T-helper 17 cell (primary cell): Measurements from ENCODE around the gene CHMP6. TPM values are rescaled to one million over a fixed set of nuclear protein-coding genes. Genes with fewer than 3 reads are reported as not detected.

ENCODE experiments used
- ATAC-seq: fragments of 150-1000 bp; cut with Tn5 transposase; 2 replicates; pipeline ENCODE4 v1.10.0; 2021; ENCODE audit warnings: mild to moderate bottlenecking, moderate library complexity
- DNase-seq, 3 donors: peaks; one replicate each; pipeline versions ENCODE4 v3.0.0 to v3.0.0-alpha.2; 2020 to 2021
- H3K9me3 ChIP-seq: one replicate; pipeline ENCODE4 v1.7.0; 2013; ENCODE audit warnings: low read length, mild to moderate bottlenecking; ENCODE audit not compliant: control insufficient read depth, poor library complexity, severe bottlenecking
- H3K27ac Mint-ChIP-seq: one replicate; pipeline ENCODE4 v1.8.0; 2022; ENCODE audit warnings: mild to moderate bottlenecking, moderate library complexity, mixed read lengths
- H3K27me3 Mint-ChIP-seq: one replicate; pipeline ENCODE4 v1.8.0; 2022; ENCODE audit warnings: mixed read lengths
- H3K36me3 Mint-ChIP-seq: one replicate; pipeline ENCODE4 v1.8.0; 2022; ENCODE audit warnings: low read depth, mixed read lengths
- H3K4me1 Mint-ChIP-seq: one replicate; pipeline ENCODE4 v1.8.0; 2022; ENCODE audit warnings: mild to moderate bottlenecking, mixed read lengths
- H3K4me3 Mint-ChIP-seq: one replicate; pipeline ENCODE4 v1.8.0; 2022; ENCODE audit warnings: mild to moderate bottlenecking, moderate library complexity, mixed read lengths
- total RNA-seq, 4 donors: library from RNA in 2 of 4; stranded (reverse) in 2 of 4; gene quantifications; one replicate each; pipeline ENCODE4 v1.2.3 and lab custom pipeline; 2022 to 2026

CHMP6 gene
- total RNA-seq, result 10 to 100 TPM; 21.0 to 25.6 TPM
- 14.6 to 23.3 reads per million in 2 donors for total RNA-seq (lab: John Stamatoyannopoulos, UW)

GRCh38 chr17:80991645-80992076, at the start of gene CHMP6:
Gene CHMP6 (plus strand): TSS chr17:80991841. CDS start chr17:80991919, 78 bp downstream.
- Mint-ChIP-seq H3K27me3 (no peaks in the 10 kb centered on the region), H3K4me3 (peak within 1 kb of the TSS; percentile 81), H3K4me1 (peaks cover 5% of the 10 kb centered on the region), H3K27ac (peak within 1 kb of the TSS; percentile 92), H3K36me3 (no peaks in the 10 kb centered on the region)
- ATAC-seq (peak; percentile 79), DNase-seq (peak; percentile 61 to 66 (median 63))
- H3K9me3 ChIP-seq, result no peaks in the 10 kb centered on the region

GRCh38 chr17:80942423-80943345, 49.0 kb upstream of the CHMP6 start:
- Mint-ChIP-seq H3K27me3 (no peaks in the 10 kb centered on the region), H3K36me3 (peaks cover 7% of the 10 kb centered on the region), H3K4me1 (peaks cover 18% of the 10 kb centered on the region), H3K4me3 (no peak overlapping the region), H3K27ac (no peak overlapping the region)
- H3K9me3 ChIP-seq, result no peaks in the 10 kb centered on the region
- ATAC-seq (no peak), DNase-seq (peak in 1 of 3 donors; percentile 8)

GRCh38 chr17:80943346-80944145, 48.1 kb upstream of the CHMP6 start:
- Mint-ChIP-seq H3K27ac (no peak overlapping the region), H3K36me3 (peaks cover 7% of the 10 kb centered on the region), H3K4me1 (peaks cover 10% of the 10 kb centered on the region), H3K27me3 (no peaks in the 10 kb centered on the region), H3K4me3 (no peak overlapping the region)
- ATAC-seq (no peak), DNase-seq (peak in 1 of 3 donors; percentile 1)
- no peaks in the 10 kb centered on the region for H3K9me3 ChIP-seq

GRCh38 chr17:80944326-80944725, 47.3 kb upstream of the CHMP6 start:
- H3K4me3 Mint-ChIP-seq, result no peak overlapping the region
- ATAC-seq (no peak), DNase-seq (peak in 1 of 3 donors; percentile 9)
- peaks cover 7% of the 10 kb centered on the region for H3K36me3 Mint-ChIP-seq
- H3K9me3 ChIP-seq, result no peaks in the 10 kb centered on the region
- no peak overlapping the region for H3K27ac Mint-ChIP-seq
- H3K27me3 Mint-ChIP-seq, result no peaks in the 10 kb centered on the region
- peaks cover 3% of the 10 kb centered on the region for H3K4me1 Mint-ChIP-seq

GRCh38 chr17:80945736-80946135, 45.9 kb upstream of the CHMP6 start:
- DNase-seq (peak in 1 of 3 donors; percentile 6), ATAC-seq (no peak)
- Mint-ChIP-seq H3K4me1 (peaks cover 2% of the 10 kb centered on the region), H3K27ac (no peak overlapping the region), H3K27me3 (no peaks in the 10 kb centered on the region), H3K4me3 (no peak overlapping the region), H3K36me3 (peaks cover 7% of the 10 kb centered on the region)
- H3K9me3 ChIP-seq, result no peaks in the 10 kb centered on the region

- peaks cover 7% of the 10 kb centered on the region for H3K36me3 Mint-ChIP-seq
- H3K4me1 Mint-ChIP-seq, result peaks cover 2% of the 10 kb centered on the region
- H3K27me3 Mint-ChIP-seq, result no peaks in the 10 kb centered on the region
- H3K9me3 ChIP-seq, result no peaks in the 10 kb centered on the region
- no peak for ATAC-seq
- H3K27ac Mint-ChIP-seq, result no peak overlapping the region
- H3K4me3 Mint-ChIP-seq, result no peak overlapping the region
- DNase-seq, result no peak
Observed at GRCh38 chr17:80946449-80946848, 45.2 kb upstream of the CHMP6 start.

GRCh38 chr17:80947200-80947940, 44.3 kb upstream of the CHMP6 start:
- Mint-ChIP-seq H3K27me3 (no peaks in the 10 kb centered on the region), H3K4me1 (peaks cover 2% of the 10 kb centered on the region), H3K27ac (no peak overlapping the region), H3K36me3 (peaks cover 7% of the 10 kb centered on the region), H3K4me3 (no peak overlapping the region)
- no peaks in the 10 kb centered on the region for H3K9me3 ChIP-seq
- DNase-seq, result peak in 1 of 3 donors; percentile 6
- no peak for ATAC-seq

- DNase-seq (peak in 1 of 3 donors; percentile 9), ATAC-seq (no peak)
- no peak overlapping the region for H3K27ac Mint-ChIP-seq
- peaks cover 2% of the 10 kb centered on the region for H3K4me1 Mint-ChIP-seq
- no peaks in the 10 kb centered on the region for H3K27me3 Mint-ChIP-seq
- no peak overlapping the region for H3K4me3 Mint-ChIP-seq
- H3K9me3 ChIP-seq, result no peaks in the 10 kb centered on the region
- H3K36me3 Mint-ChIP-seq, result peaks cover 7% of the 10 kb centered on the region
Observed at GRCh38 chr17:80948019-80948975, 43.3 kb upstream of the CHMP6 start.

GRCh38 chr17:80948976-80949450, 42.6 kb upstream of the CHMP6 start:
- H3K27ac Mint-ChIP-seq, result no peak overlapping the region
- DNase-seq (peak in 1 of 3 donors; percentile 8), ATAC-seq (no peak)
- no peaks in the 10 kb centered on the region for H3K27me3 Mint-ChIP-seq
- H3K4me1 Mint-ChIP-seq, result peaks cover 2% of the 10 kb centered on the region
- no peaks in the 10 kb centered on the region for H3K9me3 ChIP-seq
- H3K36me3 Mint-ChIP-seq, result peaks cover 7% of the 10 kb centered on the region
- no peak overlapping the region for H3K4me3 Mint-ChIP-seq

- H3K4me1 Mint-ChIP-seq, result peaks cover 2% of the 10 kb centered on the region
- H3K4me3 Mint-ChIP-seq, result no peak overlapping the region
- ATAC-seq (no peak), DNase-seq (peak in 2 of 3 donors; percentile 5)
- H3K27ac Mint-ChIP-seq, result no peak overlapping the region
- H3K9me3 ChIP-seq, result no peaks in the 10 kb centered on the region
- no peaks in the 10 kb centered on the region for H3K27me3 Mint-ChIP-seq
- H3K36me3 Mint-ChIP-seq, result peaks cover 7% of the 10 kb centered on the region
Observed at GRCh38 chr17:80949451-80950421, 41.9 kb upstream of the CHMP6 start.
